Astrocyte (in vitro differentiated cells and primary cell): ENCODE measurements around the gene AAMDC. TPM values are rescaled to one million over a fixed set of nuclear protein-coding genes. Genes with fewer than 3 reads are reported as not detected.
A peak's percentile ranks its signal among the peaks of the same experiment; 100 is the strongest.

ENCODE experiments used
- DNase-seq: peaks from one replicate; pipeline ENCODE4 v3.0.0-alpha.2; 2010; ENCODE audit warnings: low read depth
- FAIRE-seq: peaks from 2 replicates; lab custom pipeline; 2011; peaks lifted over from hg19 to GRCh38; lab: Jason Lieb, UNC
- H2AFZ ChIP-seq: 2 replicates; pipeline ENCODE4 v1.6.0; 2012; ENCODE audit warnings: low read depth, low read length, inconsistent platforms
- H3K27ac ChIP-seq: 2 replicates; pipeline ENCODE4 v1.5.1; 2011; ENCODE audit warnings: low read depth, low read length, inconsistent platforms
- H3K27me3 ChIP-seq: 2 replicates; pipeline ENCODE4 v1.6.0; 2011; ENCODE audit warnings: low read length, inconsistent platforms; ENCODE audit not compliant: insufficient read depth
- H3K36me3 ChIP-seq: 2 replicates; pipeline ENCODE4 v1.5.1; 2011; ENCODE audit warnings: low read length, inconsistent platforms; ENCODE audit not compliant: insufficient read depth
- H3K4me1 ChIP-seq: 2 replicates; pipeline ENCODE4 v1.5.1; 2011; ENCODE audit warnings: low read length, inconsistent platforms; ENCODE audit not compliant: insufficient read depth
- H3K4me2 ChIP-seq: 2 replicates; pipeline ENCODE4 v1.6.0; 2012; ENCODE audit warnings: low read length, inconsistent platforms
- H3K4me3 ChIP-seq: 2 replicates; pipeline ENCODE4 v1.5.1; 2011; ENCODE audit warnings: low read depth, mild to moderate bottlenecking, low read length, inconsistent platforms; ENCODE audit not compliant: insufficient read depth
- H3K79me2 ChIP-seq: 2 replicates; pipeline ENCODE4 v1.6.0; 2012; ENCODE audit warnings: mild to moderate bottlenecking, low read length, inconsistent platforms; ENCODE audit not compliant: insufficient read depth
- H3K9ac ChIP-seq: 2 replicates; pipeline ENCODE4 v1.6.0; 2012; ENCODE audit warnings: mild to moderate bottlenecking, low read length, inconsistent platforms
- H3K9me3 ChIP-seq: 2 replicates; pipeline ENCODE4 v1.5.1; 2012; ENCODE audit warnings: low read depth, mild to moderate bottlenecking, low read length, inconsistent platforms; ENCODE audit not compliant: insufficient read depth
- H4K20me1 ChIP-seq: 2 replicates; pipeline ENCODE4 v1.6.0; 2012; ENCODE audit warnings: low read length, inconsistent platforms; ENCODE audit not compliant: insufficient read depth
- H3K27ac Mint-ChIP-seq: one replicate; pipeline ENCODE4 v1.8.0; 2021; ENCODE audit warnings: mild to moderate bottlenecking, mixed read lengths; ENCODE audit not compliant: unreplicated experiment
- H3K27me3 Mint-ChIP-seq: one replicate; pipeline ENCODE4 v1.8.0; 2021; ENCODE audit warnings: low read depth, mixed read lengths; ENCODE audit not compliant: unreplicated experiment
- H3K36me3 Mint-ChIP-seq: one replicate; pipeline ENCODE4 v1.8.0; 2021; ENCODE audit warnings: low read depth, mixed read lengths; ENCODE audit not compliant: unreplicated experiment
- H3K4me1 Mint-ChIP-seq: one replicate; pipeline ENCODE4 v1.8.0; 2021; ENCODE audit warnings: low read depth, mixed read lengths; ENCODE audit not compliant: unreplicated experiment
- H3K4me3 Mint-ChIP-seq: one replicate; pipeline ENCODE4 v1.8.0; 2021; ENCODE audit warnings: mild to moderate bottlenecking, moderate library complexity, mixed read lengths; ENCODE audit not compliant: unreplicated experiment
- H3K9me3 Mint-ChIP-seq: one replicate; pipeline ENCODE4 v1.8.0; 2021; ENCODE audit warnings: mild to moderate bottlenecking, mixed read lengths; ENCODE audit not compliant: unreplicated experiment
- EZH2 ChIP-seq: IDR thresholded peaks from 2 replicates; pipeline ENCODE4 v1.6.1; 2012; ENCODE audit warnings: mild to moderate bottlenecking, low read length, inconsistent platforms; ENCODE audit not compliant: insufficient read depth
- total RNA-seq: library from RNA; stranded (reverse); gene quantifications from 2 replicates; pipeline ENCODE4 v1.2.1, GENCODE V29; 2021
- TF ChIP-seq, protein P1 (sequence below): IDR thresholded peaks from 2 replicates; pipeline ENCODE4 v1.5.1; 2011; ENCODE audit warnings: low read depth, mild to moderate bottlenecking, inconsistent platforms, low read length, moderate library complexity; ENCODE audit not compliant: insufficient read depth

AAMDC gene
- total RNA-seq, 1 donor from 2014 or later, result 53.1 TPM

DNA sequence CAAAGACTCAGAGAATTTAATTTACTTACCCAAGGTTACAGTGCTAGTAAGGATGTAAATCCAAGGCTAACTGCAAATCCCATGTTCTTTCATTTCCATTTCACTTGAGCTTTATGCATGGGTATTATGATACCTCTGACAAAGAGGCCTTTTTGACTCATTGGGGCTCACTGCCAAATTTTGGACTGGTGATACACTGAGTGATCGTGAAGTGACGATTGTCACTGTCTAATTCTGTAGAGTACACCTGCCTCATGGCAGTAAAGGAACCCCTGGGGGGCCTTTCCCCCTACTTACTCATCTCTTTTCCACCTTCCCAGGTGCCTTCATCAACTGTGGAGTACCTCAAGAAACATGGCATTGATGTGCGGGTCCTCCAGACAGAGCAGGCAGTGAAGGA, 50.9 kb downstream of the AAMDC start:
- H3K4me3 ChIP-seq, result no peak overlapping the region
- H3K9ac ChIP-seq, result no peak overlapping the region
- FAIRE-seq (no peak), DNase-seq (no peak)
- H3K79me2 ChIP-seq, result no peaks in the 10 kb centered on the region
- no peaks in the 10 kb centered on the region for H3K4me1 Mint-ChIP-seq
- no peaks in the 10 kb centered on the region for H3K9me3 Mint-ChIP-seq
- H3K27me3 Mint-ChIP-seq, result no peaks in the 10 kb centered on the region
- no peaks in the 10 kb centered on the region for H4K20me1 ChIP-seq
- no peak overlapping the region for H3K4me2 ChIP-seq
- no peak overlapping the region for H3K27ac Mint-ChIP-seq
- no peak overlapping the region for H3K27ac ChIP-seq
- H3K27me3 ChIP-seq, result no peaks in the 10 kb centered on the region
- no peak for TF ChIP-seq EZH2
- TF ChIP-seq, protein P1, sequence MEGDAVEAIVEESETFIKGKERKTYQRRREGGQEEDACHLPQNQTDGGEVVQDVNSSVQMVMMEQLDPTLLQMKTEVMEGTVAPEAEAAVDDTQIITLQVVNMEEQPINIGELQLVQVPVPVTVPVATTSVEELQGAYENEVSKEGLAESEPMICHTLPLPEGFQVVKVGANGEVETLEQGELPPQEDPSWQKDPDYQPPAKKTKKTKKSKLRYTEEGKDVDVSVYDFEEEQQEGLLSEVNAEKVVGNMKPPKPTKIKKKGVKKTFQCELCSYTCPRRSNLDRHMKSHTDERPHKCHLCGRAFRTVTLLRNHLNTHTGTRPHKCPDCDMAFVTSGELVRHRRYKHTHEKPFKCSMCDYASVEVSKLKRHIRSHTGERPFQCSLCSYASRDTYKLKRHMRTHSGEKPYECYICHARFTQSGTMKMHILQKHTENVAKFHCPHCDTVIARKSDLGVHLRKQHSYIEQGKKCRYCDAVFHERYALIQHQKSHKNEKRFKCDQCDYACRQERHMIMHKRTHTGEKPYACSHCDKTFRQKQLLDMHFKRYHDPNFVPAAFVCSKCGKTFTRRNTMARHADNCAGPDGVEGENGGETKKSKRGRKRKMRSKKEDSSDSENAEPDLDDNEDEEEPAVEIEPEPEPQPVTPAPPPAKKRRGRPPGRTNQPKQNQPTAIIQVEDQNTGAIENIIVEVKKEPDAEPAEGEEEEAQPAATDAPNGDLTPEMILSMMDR, result no peak
- peaks cover 6% of the 10 kb centered on the region for H3K36me3 ChIP-seq
- H3K36me3 Mint-ChIP-seq, result peaks cover 15% of the 10 kb centered on the region
- H3K4me3 Mint-ChIP-seq, result no peak overlapping the region
- no peaks in the 10 kb centered on the region for H3K9me3 ChIP-seq
- H3K4me1 ChIP-seq, result no peaks in the 10 kb centered on the region
- H2AFZ ChIP-seq, result no peak overlapping the region

DNA sequence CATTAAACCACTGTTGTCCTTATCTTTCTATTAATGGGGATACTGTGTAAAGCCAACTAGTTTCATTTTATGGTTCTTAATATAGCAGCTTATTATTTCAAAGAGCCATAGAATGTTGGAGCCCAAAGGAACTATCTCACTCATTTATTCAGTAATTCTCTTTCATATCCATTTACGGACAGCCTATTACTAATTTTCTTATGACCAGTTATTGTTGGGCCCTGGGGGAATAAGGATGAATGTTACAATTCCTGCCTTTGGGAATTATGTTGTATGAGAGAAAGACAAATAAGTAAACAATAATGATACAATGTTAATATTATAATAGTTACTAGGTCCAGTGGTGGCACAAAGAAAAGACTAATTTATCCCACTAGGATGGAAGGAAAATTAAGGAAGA, 52.4 kb downstream of the AAMDC start:
- H3K4me1 Mint-ChIP-seq, result peaks cover under 1% of the 10 kb centered on the region

DNA sequence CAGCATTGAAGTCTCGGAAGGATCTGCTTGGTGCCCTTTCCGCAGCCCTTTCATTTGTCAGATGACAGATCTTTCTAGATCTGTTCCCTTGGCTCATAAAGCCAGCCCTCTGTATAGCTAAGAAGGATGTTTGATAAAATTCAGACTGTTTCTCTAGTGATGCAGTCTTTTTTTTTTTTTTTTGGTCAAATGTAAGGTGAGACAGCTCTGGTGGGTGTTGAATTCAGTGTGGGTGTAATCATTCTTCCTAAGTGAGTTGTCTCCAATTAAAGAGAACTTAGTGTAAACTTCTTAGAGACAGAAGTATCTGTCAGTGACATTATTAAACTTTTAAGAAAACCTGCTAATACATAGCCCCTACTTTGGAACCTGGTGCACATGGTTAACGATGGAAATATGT, 53.3 kb downstream of the AAMDC start:
- Histone ChIP-seq H3K27ac (no peak overlapping the region), H3K9me3 (no peaks in the 10 kb centered on the region), H3K4me2 (no peak overlapping the region), H3K79me2 (no peaks in the 10 kb centered on the region), H2AFZ (no peak overlapping the region), H3K9ac (no peak overlapping the region), H4K20me1 (no peaks in the 10 kb centered on the region), H3K36me3 (peaks cover 6% of the 10 kb centered on the region), H3K27me3 (no peaks in the 10 kb centered on the region), H3K4me3 (no peak overlapping the region), H3K4me1 (peaks cover 4% of the 10 kb centered on the region)
- H3K4me1 Mint-ChIP-seq, result peaks cover 8% of the 10 kb centered on the region
- H3K36me3 Mint-ChIP-seq, result peaks cover 11% of the 10 kb centered on the region
- no peak overlapping the region for H3K27ac Mint-ChIP-seq
- H3K4me3 Mint-ChIP-seq, result no peak overlapping the region
- no peaks in the 10 kb centered on the region for H3K27me3 Mint-ChIP-seq
- DNase-seq, result peak; percentile 65
- no peak for TF ChIP-seq EZH2
- no peaks in the 10 kb centered on the region for H3K9me3 Mint-ChIP-seq
- FAIRE-seq, result no peak

More for the DNA sequence above, 52.4 kb downstream of the AAMDC start:
- peaks cover 6% of the 10 kb centered on the region for H3K36me3 ChIP-seq
- H3K9ac ChIP-seq, result no peak overlapping the region
- H3K27me3 ChIP-seq, result no peaks in the 10 kb centered on the region
- Mint-ChIP-seq H3K27me3 (no peaks in the 10 kb centered on the region), H3K27ac (no peak overlapping the region), H3K4me3 (no peak overlapping the region), H3K36me3 (peaks cover 15% of the 10 kb centered on the region), H3K9me3 (no peaks in the 10 kb centered on the region)
- no peak overlapping the region for H2AFZ ChIP-seq
- DNase-seq (no peak), FAIRE-seq (no peak)
- no peaks in the 10 kb centered on the region for H3K79me2 ChIP-seq
- H3K27ac ChIP-seq, result no peak overlapping the region
- no peak for TF ChIP-seq EZH2
- TF ChIP-seq, protein P1, result no peak
- no peak overlapping the region for H3K4me2 ChIP-seq
- no peak overlapping the region for H3K4me3 ChIP-seq
- peaks cover 2% of the 10 kb centered on the region for H3K4me1 ChIP-seq
- H4K20me1 ChIP-seq, result no peaks in the 10 kb centered on the region
- no peaks in the 10 kb centered on the region for H3K9me3 ChIP-seq
